Measurements from ENCODE around the gene CLASP1.
A peak's percentile ranks its signal among the peaks of the same experiment; 100 is the strongest.
"Not testable (repeated sequence)": the region's sequence is repeated elsewhere in the genome, so short reads cannot be mapped to it uniquely, and the experiment has no call there.

Gene CLASP1

DNA sequence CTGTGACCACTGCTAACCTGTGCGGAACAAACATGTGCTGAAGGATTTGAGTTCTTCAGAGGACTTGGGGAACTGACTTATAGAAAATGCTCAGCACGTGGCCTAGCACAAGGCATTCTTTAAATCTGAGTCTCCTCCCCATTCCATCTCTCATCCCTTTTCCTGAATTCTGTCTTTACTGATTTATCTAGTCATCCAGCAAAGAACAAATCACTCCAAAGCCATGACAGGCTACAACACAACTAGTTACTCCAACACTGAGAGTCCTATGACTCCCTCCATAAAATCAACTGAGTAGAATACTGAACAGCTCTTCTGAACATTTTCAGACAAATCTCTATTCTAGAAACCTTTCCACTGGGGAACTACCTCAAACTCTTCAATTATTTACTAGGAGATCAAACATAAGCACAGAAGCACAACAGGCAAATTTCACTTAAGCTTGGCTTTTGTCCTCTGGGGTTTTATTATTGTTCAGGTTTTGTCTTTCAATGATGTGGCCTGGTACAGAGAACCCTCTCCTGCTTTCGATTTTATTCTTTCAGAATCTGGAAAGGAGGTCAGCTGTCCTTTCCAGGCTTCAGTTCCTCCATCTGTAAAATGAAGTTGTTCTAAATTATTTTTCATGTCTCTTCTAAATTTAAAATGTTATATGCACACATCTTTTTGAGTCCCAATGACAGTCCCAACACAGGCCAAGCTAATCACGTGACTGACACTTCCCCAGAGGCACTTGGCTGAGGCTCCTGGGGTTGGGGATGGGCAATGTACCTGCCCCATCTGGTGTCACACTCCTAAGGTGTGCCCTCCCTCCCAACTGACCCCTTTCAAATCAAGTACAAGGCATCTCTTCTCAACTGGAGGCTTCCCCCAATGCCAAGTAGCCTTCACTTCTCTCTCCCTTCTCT lies 86.7 kb downstream of the CLASP1 start:
- TF ChIP-seq, protein P1, sequence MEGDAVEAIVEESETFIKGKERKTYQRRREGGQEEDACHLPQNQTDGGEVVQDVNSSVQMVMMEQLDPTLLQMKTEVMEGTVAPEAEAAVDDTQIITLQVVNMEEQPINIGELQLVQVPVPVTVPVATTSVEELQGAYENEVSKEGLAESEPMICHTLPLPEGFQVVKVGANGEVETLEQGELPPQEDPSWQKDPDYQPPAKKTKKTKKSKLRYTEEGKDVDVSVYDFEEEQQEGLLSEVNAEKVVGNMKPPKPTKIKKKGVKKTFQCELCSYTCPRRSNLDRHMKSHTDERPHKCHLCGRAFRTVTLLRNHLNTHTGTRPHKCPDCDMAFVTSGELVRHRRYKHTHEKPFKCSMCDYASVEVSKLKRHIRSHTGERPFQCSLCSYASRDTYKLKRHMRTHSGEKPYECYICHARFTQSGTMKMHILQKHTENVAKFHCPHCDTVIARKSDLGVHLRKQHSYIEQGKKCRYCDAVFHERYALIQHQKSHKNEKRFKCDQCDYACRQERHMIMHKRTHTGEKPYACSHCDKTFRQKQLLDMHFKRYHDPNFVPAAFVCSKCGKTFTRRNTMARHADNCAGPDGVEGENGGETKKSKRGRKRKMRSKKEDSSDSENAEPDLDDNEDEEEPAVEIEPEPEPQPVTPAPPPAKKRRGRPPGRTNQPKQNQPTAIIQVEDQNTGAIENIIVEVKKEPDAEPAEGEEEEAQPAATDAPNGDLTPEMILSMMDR (conservative IDR thresholded peaks at IDR 0.05; ENCODE audit: control insufficient read depth, insufficient read depth, low read depth, low read length), result no peak
- H3K4me3 ChIP-seq (ENCODE audit: control insufficient read depth, low read depth, low read length), result no peak overlapping the region
- no peak for DNase-seq (ENCODE audit: low read depth)

DNA sequence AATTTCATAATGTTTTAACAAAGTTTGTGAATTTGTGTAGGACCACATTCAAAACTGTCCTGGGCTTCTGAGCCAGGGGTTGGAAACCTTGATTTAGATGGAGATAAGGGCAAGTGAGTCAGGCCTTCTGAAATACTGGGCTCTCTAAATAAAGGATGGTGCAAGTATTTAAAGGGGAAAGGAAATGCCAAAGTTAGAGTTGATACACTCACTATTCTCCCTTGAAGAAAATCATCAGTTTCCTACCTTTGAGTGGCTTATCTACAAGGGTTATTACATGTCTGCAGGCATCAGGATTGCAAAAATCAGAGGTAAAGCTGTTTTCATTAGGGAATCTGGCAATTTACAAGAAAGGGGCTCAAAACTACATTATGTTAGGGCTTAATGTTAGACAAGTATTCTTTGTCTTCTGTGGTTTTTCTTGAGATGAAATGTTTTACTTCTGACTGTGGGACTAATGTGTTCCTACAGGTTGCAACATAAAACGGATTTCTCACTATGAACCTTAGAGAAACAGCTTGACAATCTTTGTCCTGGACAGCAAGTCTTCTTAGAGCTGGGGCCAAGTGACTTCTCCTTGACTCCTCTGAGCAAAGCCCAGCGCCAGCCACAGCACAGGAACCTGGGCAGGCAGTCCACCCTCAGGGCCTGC lies 87.5 kb downstream of the CLASP1 start:
- TF ChIP-seq, protein P1 (conservative IDR thresholded peaks at IDR 0.05; ENCODE audit: control insufficient read depth, insufficient read depth, low read depth, low read length), result no peak
- peak; percentile 21 for DNase-seq (ENCODE audit: low read depth)

DNA sequence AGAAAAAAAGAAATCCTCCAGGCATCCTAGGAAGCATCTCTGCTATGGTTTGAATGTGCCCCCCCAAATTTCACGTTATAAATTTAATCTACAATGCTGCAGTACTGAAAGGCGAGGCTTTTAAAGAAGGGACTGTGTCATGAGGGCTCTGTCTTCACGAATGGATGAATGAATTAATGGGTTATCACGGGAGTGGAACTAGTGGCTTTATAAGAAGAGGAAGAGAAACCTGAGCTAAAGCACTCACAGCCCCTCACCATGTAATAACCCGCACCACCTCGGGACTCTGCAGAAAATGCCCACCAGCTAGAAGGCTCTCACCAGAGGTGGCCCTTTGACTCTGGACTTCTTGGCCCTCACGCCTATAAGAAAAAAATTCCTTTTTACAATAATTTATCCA lies 90.9 kb downstream of the CLASP1 start:
- no peak overlapping the region for H3K4me3 ChIP-seq (ENCODE audit: control insufficient read depth, low read depth, low read length)
- TF ChIP-seq, protein P1 (conservative IDR thresholded peaks at IDR 0.05; ENCODE audit: control insufficient read depth, insufficient read depth, low read depth, low read length), result no peak
- no peak for DNase-seq (ENCODE audit: low read depth)

More for the DNA sequence above, 87.5 kb downstream of the CLASP1 start:
- H3K4me3 ChIP-seq (ENCODE audit: control insufficient read depth, low read depth, low read length), result no peak overlapping the region

DNA sequence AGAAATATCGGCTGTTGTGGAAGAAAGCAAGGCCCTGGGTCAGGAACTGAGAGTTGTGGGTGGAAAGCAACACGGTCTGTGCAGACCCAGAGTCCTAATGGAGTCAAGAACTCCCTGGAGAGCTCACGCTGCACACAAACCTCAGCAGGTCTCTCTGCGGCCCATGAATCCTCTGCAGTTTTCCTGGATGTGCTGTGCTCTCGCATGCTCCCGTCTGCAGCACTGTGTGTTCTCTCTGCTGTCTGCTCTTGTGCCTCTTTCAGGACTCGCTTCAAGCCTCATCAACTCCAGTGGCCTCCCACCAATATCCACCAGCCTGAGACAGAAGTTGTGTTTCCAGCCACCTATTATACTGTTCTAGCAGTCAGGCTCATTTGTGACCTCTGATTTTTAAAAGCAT lies 94.3 kb downstream of the CLASP1 start:
- no peak for DNase-seq (ENCODE audit: low read depth)
- H3K4me3 ChIP-seq (ENCODE audit: control insufficient read depth, low read depth, low read length), result no peak overlapping the region
- TF ChIP-seq, protein P1 (conservative IDR thresholded peaks at IDR 0.05; ENCODE audit: control insufficient read depth, insufficient read depth, low read depth, low read length), result no peak

DNA sequence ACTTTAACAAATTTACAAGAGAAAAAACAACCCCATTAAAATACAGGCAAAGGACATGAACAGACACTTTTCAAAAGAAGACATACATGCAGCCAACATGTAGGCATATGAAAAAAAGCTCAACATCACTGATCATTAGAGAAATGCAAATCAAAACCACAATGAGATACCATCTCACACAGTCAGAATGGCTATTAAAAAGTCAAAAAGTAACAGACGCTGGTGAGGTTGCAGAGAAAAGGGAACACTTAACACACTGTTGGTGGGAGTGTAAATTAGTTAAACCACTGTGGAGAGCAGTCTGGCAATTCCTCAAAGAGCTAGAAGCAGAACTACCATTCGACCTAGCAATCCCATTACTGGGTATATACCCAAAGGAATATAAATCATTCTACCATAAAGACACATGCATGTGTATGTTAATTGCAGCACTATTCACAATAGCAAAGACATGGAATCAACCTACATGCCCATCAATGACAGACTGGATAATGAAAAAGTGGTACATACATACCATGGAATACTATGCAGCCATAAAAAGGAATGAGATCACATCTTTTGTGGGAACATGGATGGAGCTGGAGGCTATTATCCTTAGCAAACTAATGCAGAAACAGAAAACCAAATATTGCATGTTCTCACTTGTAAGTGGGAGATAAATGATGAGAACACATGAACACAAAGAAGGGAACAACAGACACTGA lies 96.6 kb downstream of the CLASP1 start:
- H3K4me3 ChIP-seq (ENCODE audit: control insufficient read depth, low read depth, low read length), result not testable (repeated sequence)

DNA sequence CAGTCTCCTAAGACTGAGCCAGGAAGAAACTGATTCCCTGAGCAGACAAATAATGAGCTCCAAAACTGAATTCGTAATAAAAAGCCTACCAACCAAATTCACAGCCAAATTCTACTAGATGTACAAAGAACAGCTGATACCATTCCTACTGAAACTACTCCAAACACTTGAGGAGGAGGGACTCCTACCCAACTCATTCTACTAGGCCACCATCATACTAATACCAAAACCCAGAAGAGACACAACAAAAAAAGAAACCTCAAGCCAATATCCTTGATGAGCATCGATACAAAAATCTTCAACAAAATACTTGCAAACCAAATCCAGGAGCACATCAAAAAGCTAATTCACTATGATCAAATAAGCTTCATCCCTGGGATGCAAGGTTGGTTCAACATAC lies 98.6 kb downstream of the CLASP1 start:
- no peak overlapping the region for H3K4me3 ChIP-seq (ENCODE audit: control insufficient read depth, low read depth, low read length)
- TF ChIP-seq, protein P1 (conservative IDR thresholded peaks at IDR 0.05; ENCODE audit: control insufficient read depth, insufficient read depth, low read depth, low read length), result no peak
- DNase-seq (ENCODE audit: low read depth), result no peak

More for the DNA sequence above, 96.6 kb downstream of the CLASP1 start:
- DNase-seq (ENCODE audit: low read depth), result not testable (repeated sequence)

DNA sequence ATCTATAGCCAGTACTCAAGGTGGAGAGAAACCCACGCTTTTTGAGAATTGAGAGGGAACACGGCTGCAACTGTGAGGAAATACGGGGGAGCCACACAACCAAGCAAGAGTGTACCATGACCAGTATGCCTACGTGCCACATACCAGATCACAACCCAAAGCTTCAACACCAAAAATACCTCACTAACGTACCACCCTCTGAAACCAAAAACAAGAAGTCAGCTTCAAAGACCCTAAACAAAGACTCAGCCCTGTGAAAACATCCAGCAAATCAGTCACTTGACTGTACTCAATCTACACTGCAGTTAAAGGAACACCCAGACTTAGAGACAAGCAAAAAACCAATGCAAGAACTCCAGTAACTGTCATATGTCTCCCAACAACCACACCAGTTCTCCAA lies 101.6 kb downstream of the CLASP1 start:
- no peak for DNase-seq (ENCODE audit: low read depth)
- TF ChIP-seq, protein P1 (conservative IDR thresholded peaks at IDR 0.05; ENCODE audit: control insufficient read depth, insufficient read depth, low read depth, low read length), result no peak
- no peak overlapping the region for H3K4me3 ChIP-seq (ENCODE audit: control insufficient read depth, low read depth, low read length)

Measured in fibroblast of mammary gland (primary cell).